CD4-positive, CD25-positive, alpha-beta regulatory T cell (primary cell): ENCODE data around the gene AAK1. TPM values are rescaled to one million over a fixed set of nuclear protein-coding genes. Genes with fewer than 3 reads are reported as not detected.
A peak's percentile ranks its signal among the peaks of the same experiment; 100 is the strongest.
"Not testable (repeated sequence)": the region's sequence is repeated elsewhere in the genome, so short reads cannot be mapped to it uniquely, and the experiment has no call there.

ENCODE experiments used
- ATAC-seq, 2 donors: fragments of 150-1000 bp; cut with Tn5 transposase; one replicate each; pipeline ENCODE4 v1.10.0; 2021; ENCODE audit warnings: low read depth in 2 of 2, moderate number of reproducible peaks in 2 of 2, moderate library complexity in 1 of 2
- DNase-seq, 3 donors: peaks; one replicate each; pipeline versions ENCODE4 v3.0.0 to v3.0.0-alpha.2; 2012 to 2022; ENCODE audit warnings: mixed read lengths in 1 of 3
- H3K27ac ChIP-seq: one replicate; pipeline ENCODE4 v1.7.0; 2013; ENCODE audit warnings: mild to moderate bottlenecking, low read length; ENCODE audit not compliant: insufficient read depth, poor library complexity, severe bottlenecking
- H3K27me3 ChIP-seq: one replicate; pipeline ENCODE4 v1.7.0; 2013; ENCODE audit warnings: low read length; ENCODE audit not compliant: control insufficient read depth, insufficient read depth
- H3K36me3 ChIP-seq: one replicate; pipeline ENCODE4 v1.7.0; 2013; ENCODE audit warnings: mild to moderate bottlenecking, low read length, moderate library complexity; ENCODE audit not compliant: control insufficient read depth, insufficient read depth
- H3K4me1 ChIP-seq: 2 replicates; pipeline ENCODE4 v1.7.0; 2013; ENCODE audit warnings: mild to moderate bottlenecking, low read length; ENCODE audit not compliant: insufficient read depth, control insufficient read depth, poor library complexity, severe bottlenecking
- H3K4me3 ChIP-seq: one replicate; pipeline ENCODE4 v1.7.0; 2013; ENCODE audit warnings: low read depth, mild to moderate bottlenecking, low read length, moderate library complexity
- H3K9me3 ChIP-seq, 2 experiments: 1 replicate in 1 of 2; 2 replicates in 1 of 2; pipeline ENCODE4 v1.7.0; 2013; ENCODE audit warnings: low read length in 2 of 2, mild to moderate bottlenecking in 1 of 2, moderate library complexity in 1 of 2; ENCODE audit not compliant: control insufficient read depth in 2 of 2
- H3K27ac Mint-ChIP-seq, 3 donors: one replicate each; pipeline ENCODE4 v1.8.0; 2020 to 2022; ENCODE audit warnings: mild to moderate bottlenecking in 3 of 3, mixed read lengths in 3 of 3, moderate library complexity in 2 of 3
- H3K27me3 Mint-ChIP-seq: one replicate; pipeline ENCODE4 v1.8.0; 2022; ENCODE audit warnings: mild to moderate bottlenecking, mixed read lengths
- H3K36me3 Mint-ChIP-seq: one replicate; pipeline ENCODE4 v1.8.0; 2020; ENCODE audit warnings: mixed read lengths
- H3K4me1 Mint-ChIP-seq, 4 donors: one replicate each; pipeline ENCODE4 v1.8.0; 2020 to 2022; ENCODE audit warnings: mixed read lengths in 4 of 4, mild to moderate bottlenecking in 1 of 4
- H3K4me3 Mint-ChIP-seq, 4 donors: one replicate each; pipeline ENCODE4 v1.8.0; 2020 to 2022; ENCODE audit warnings: mild to moderate bottlenecking in 4 of 4, mixed read lengths in 4 of 4, moderate library complexity in 3 of 4
- H3K9me3 Mint-ChIP-seq, 7 donors: one replicate each; pipeline ENCODE4 v1.8.0; 2020 to 2022; ENCODE audit warnings: mixed read lengths in 7 of 7, mild to moderate bottlenecking in 3 of 7, moderate library complexity in 2 of 7
- polyA plus RNA-seq, 4 donors: library from polyadenylated mRNA; unstranded; fragments of 300-500 nt; fragmentation: Illumina TruSeq; gene quantifications; one replicate each; pipeline ENCODE4 v1.2.3, GENCODE V29; 2021
- total RNA-seq: library from RNA; stranded (reverse); gene quantifications from one replicate; pipeline ENCODE4 v1.2.3, GENCODE V29; 2022

AAK1 gene
- total and polyA plus RNA-seq, 5 donors from 2014 or later: 70.7 to 258 (median 73.7) TPM

DNA sequence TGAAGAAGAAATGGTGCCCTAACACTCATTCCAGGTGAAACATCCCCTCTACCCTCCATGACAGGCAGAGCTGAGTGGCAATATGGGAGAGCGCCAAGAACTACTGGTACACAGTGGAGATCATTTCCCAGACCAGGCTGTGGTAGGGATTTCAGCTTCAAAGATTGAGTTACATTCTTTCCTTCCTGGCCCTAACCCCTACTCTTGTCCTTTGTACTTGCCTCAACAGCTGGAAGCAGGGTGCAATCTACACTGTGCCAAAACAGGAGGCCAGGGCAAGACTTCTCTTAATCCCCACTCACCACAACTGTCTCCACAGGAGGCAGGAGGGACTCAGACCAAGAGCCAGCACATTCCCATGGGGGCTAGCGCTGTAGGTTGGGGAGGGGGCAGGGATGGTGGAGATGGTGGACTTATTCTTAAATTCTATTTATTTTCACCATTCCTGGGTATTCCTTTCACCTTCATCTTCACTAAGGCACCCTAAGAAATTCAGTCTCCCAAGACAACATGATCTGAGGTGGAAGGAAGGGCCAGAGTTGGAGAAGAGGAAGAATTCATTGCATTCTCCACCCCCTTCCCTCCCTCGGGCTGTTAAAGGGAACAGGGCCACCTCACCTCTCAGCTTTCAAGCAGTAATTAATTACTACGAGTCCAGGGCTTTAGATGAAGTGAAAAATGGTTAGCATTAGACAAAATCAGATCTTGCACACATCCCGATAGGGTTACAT lies 65.9 kb downstream of the AAK1 start:
- no peak for ATAC-seq
- no peak for DNase-seq
- Mint-ChIP-seq H3K27ac (peak overlapping the region; percentile 70 to 76 (median 75)), H3K27me3 (no peaks in the 10 kb centered on the region), H3K36me3 (peaks cover 24% of the 10 kb centered on the region), H3K4me1 (peaks cover 50 to 89% (median 73%) of the 10 kb centered on the region in 4 donors), H3K9me3 (no peaks in the 10 kb centered on the region), H3K4me3 (peak overlapping the region in 3 of 4 donors; percentile 1 to 62 (median 34))
- H3K36me3 ChIP-seq: peaks cover 16% of the 10 kb centered on the region
- H3K27ac ChIP-seq: peak overlapping the region; percentile 14
- no peaks in the 10 kb centered on the region for H3K9me3 ChIP-seq
- H3K4me3 ChIP-seq: no peak overlapping the region
- H3K4me1 ChIP-seq: peaks cover 58% of the 10 kb centered on the region
- H3K27me3 ChIP-seq: no peaks in the 10 kb centered on the region

- Mint-ChIP-seq H3K36me3 (peaks cover 24% of the 10 kb centered on the region), H3K9me3 (no peaks in the 10 kb centered on the region), H3K27ac (peak overlapping the region; percentile 70 to 76 (median 75)), H3K4me3 (peak overlapping the region in 2 of 4 donors; percentile 1 to 38), H3K27me3 (no peaks in the 10 kb centered on the region), H3K4me1 (peaks cover 44 to 86% (median 70%) of the 10 kb centered on the region in 4 donors)
- no peaks in the 10 kb centered on the region for H3K9me3 ChIP-seq
- no peak for DNase-seq
- peaks cover 16% of the 10 kb centered on the region for H3K36me3 ChIP-seq
- H3K27me3 ChIP-seq: no peaks in the 10 kb centered on the region
- H3K27ac ChIP-seq: no peak overlapping the region
- peaks cover 59% of the 10 kb centered on the region for H3K4me1 ChIP-seq
- no peak for ATAC-seq
- H3K4me3 ChIP-seq: no peak overlapping the region
Measured at GRCh38 chr2:69576880-69577279, 66.7 kb downstream of the AAK1 start.

GRCh38 chr2:69575926-69576325 lies 67.6 kb downstream of the AAK1 start:
- Histone ChIP-seq H3K4me3 (no peak overlapping the region), H3K9me3 (no peaks in the 10 kb centered on the region), H3K27ac (no peak overlapping the region), H3K36me3 (peaks cover 16% of the 10 kb centered on the region), H3K4me1 (peaks cover 63% of the 10 kb centered on the region), H3K27me3 (no peaks in the 10 kb centered on the region)
- ATAC-seq (no peak), DNase-seq (no peak)
- Mint-ChIP-seq H3K27me3 (no peaks in the 10 kb centered on the region), H3K4me1 (peaks cover 53 to 87% (median 76%) of the 10 kb centered on the region in 4 donors), H3K4me3 (peak overlapping the region in 1 of 4 donors; percentile 38), H3K27ac (peak overlapping the region; percentile 16 to 70 (median 60)), H3K9me3 (no peaks in the 10 kb centered on the region), H3K36me3 (peaks cover 30% of the 10 kb centered on the region)

- H3K27me3 Mint-ChIP-seq, H3K9me3 Mint-ChIP-seq, ATAC-seq, H3K27ac Mint-ChIP-seq, DNase-seq, H3K4me3 ChIP-seq, H3K27me3 ChIP-seq, H3K9me3 ChIP-seq, H3K27ac ChIP-seq, H3K4me3 Mint-ChIP-seq: not testable (repeated sequence)
- Histone ChIP-seq H3K36me3 (peaks cover 16% of the 10 kb centered on the region), H3K4me1 (peaks cover 64% of the 10 kb centered on the region)
- Mint-ChIP-seq H3K4me1 (peaks cover 49 to 89% (median 76%) of the 10 kb centered on the region in 4 donors), H3K36me3 (peaks cover 32% of the 10 kb centered on the region)
Measured at GRCh38 chr2:69575371-69575770, 68.2 kb downstream of the AAK1 start.

DNA sequence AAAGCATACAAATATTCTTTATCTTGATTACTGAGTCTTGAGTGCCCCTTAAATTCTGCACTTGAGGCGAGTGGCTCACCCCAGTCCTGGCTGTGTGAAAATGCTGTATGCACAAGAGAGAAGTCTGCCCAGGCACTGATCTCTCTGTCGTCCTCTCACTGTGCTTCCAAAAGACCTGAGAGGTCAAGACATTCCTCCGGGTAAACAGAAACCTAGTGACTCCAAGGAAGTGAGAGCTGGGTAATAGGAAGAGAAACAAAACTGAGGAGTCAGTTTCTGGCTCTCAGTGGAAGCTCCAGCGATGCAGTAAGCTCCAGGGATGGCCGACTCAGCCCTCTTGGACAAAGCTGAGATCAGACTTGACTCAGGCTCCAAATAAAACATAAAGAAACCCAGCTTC lies 70.9 kb downstream of the AAK1 start:
- peak overlapping the region; percentile 2 to 70 (median 32) for H3K4me3 Mint-ChIP-seq

DNA sequence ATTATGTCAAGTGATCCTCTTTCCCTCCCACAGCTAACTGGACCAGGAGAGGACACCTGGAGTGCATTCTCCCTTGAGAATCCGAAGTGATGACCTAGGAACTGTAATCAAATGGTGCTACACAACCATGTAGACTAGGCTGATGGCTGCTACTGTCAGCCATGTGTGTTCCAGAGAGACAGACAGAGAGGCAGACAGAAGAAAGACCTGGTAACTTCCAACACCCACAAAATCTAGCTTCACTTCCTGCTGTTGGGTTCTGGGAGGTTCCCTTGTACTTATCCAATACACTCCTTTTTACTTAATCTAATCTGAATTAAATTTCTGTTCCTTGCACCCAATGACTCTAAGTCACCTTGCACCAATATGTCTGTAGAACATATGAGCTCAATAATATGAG lies 72.3 kb downstream of the AAK1 start:
- DNase-seq (no peak), ATAC-seq (peak in 1 of 2 donors; percentile 23)
- no peak overlapping the region for H3K4me3 ChIP-seq
- H3K27ac ChIP-seq: no peak overlapping the region
- H3K27me3 Mint-ChIP-seq: no peaks in the 10 kb centered on the region
- H3K36me3 Mint-ChIP-seq: peaks cover 16% of the 10 kb centered on the region
- no peaks in the 10 kb centered on the region for H3K9me3 Mint-ChIP-seq
- H3K4me1 ChIP-seq: peaks cover 62% of the 10 kb centered on the region
- H3K4me3 Mint-ChIP-seq: peak overlapping the region in 2 of 4 donors; percentile 53 to 60
- H3K4me1 Mint-ChIP-seq: peaks cover 46 to 89% (median 75%) of the 10 kb centered on the region in 4 donors
- no peaks in the 10 kb centered on the region for H3K9me3 ChIP-seq
- H3K27ac Mint-ChIP-seq: peak overlapping the region; percentile 13 to 76 (median 70)
- peaks cover 3% of the 10 kb centered on the region for H3K36me3 ChIP-seq
- no peaks in the 10 kb centered on the region for H3K27me3 ChIP-seq

More for the DNA sequence above, 70.9 kb downstream of the AAK1 start:
- no peaks in the 10 kb centered on the region for H3K9me3 Mint-ChIP-seq
- ATAC-seq (no peak), DNase-seq (no peak)
- Histone ChIP-seq H3K27me3 (no peaks in the 10 kb centered on the region), H3K4me3 (no peak overlapping the region), H3K36me3 (peaks cover 7% of the 10 kb centered on the region), H3K9me3 (no peaks in the 10 kb centered on the region), H3K4me1 (peaks cover 58% of the 10 kb centered on the region), H3K27ac (no peak overlapping the region)
- no peaks in the 10 kb centered on the region for H3K27me3 Mint-ChIP-seq
- H3K36me3 Mint-ChIP-seq: peaks cover 21% of the 10 kb centered on the region
- H3K27ac Mint-ChIP-seq: peak overlapping the region; percentile 19 to 65 (median 54)
- peaks cover 48 to 89% (median 75%) of the 10 kb centered on the region in 4 donors for H3K4me1 Mint-ChIP-seq

DNA sequence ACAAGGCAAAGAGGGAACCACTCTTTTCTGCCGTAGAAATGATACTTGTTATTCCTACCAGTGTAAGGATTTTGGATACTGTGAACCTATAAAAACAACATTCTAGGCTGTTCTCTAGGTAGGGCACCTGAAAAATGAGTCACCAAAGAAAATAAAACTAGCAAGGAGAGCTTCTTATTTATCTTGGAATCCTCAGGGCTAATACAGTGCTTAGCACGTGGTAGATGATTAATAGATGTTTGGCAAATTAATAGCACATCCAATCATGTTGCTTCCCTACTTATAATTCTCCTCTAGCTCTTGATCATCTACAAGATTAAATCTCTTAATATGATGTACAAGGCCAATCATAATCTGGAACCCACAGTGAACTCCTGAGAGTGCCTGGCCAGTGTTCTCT lies 73.1 kb downstream of the AAK1 start:
- Histone ChIP-seq H3K4me3 (no peak overlapping the region), H3K4me1 (peaks cover 64% of the 10 kb centered on the region), H3K9me3 (no peaks in the 10 kb centered on the region), H3K27me3 (no peaks in the 10 kb centered on the region), H3K27ac (peak overlapping the region; percentile 57), H3K36me3 (peaks cover 3% of the 10 kb centered on the region)
- peak overlapping the region; percentile 13 to 76 (median 70) for H3K27ac Mint-ChIP-seq
- no peak for ATAC-seq
- no peaks in the 10 kb centered on the region for H3K9me3 Mint-ChIP-seq
- no peak for DNase-seq
- H3K4me3 Mint-ChIP-seq: peak overlapping the region in 1 of 4 donors; percentile 31
- peaks cover 48 to 90% (median 73%) of the 10 kb centered on the region in 4 donors for H3K4me1 Mint-ChIP-seq
- peaks cover 16% of the 10 kb centered on the region for H3K36me3 Mint-ChIP-seq
- H3K27me3 Mint-ChIP-seq: no peaks in the 10 kb centered on the region
